Stimulated activated CD4-positive, alpha-beta T cell treated with anti-CD3 and anti-CD28 coated beads, Interleukin-12 subunit alpha, Interleukin-12 subunit beta, amount 100 ng/mL, for 48 hours (primary cell): ENCODE measurements around the gene NIM1K.
A peak's percentile ranks its signal among the peaks of the same experiment; 100 is the strongest.
"Not testable (repeated sequence)": the region's sequence is repeated elsewhere in the genome, so short reads cannot be mapped to it uniquely, and the experiment has no call there.

ENCODE experiments used
- DNase-seq, 3 donors: peaks; one replicate each; pipeline ENCODE4 v3.0.0-alpha.2; 2020; ENCODE audit warnings: low read depth in 2 of 3, low spot score in 1 of 3

The NIM1K gene

GRCh38 chr5:43279548-43280274, 87.7 kb downstream of the NIM1K start:
- no peak for DNase-seq

- peak in 2 of 3 donors; percentile 6 to 22 for DNase-seq
These were observed 90.0 kb downstream of the NIM1K start for GRCh38 chr5:43281840-43282658.

- no peak for DNase-seq
These were observed 94.6 kb downstream of the NIM1K start for GRCh38 chr5:43286623-43287022.

- no peak for DNase-seq
These were observed 95.5 kb downstream of the NIM1K start for GRCh38 chr5:43287493-43287892.

GRCh38 chr5:43288269-43288831, 96.3 kb downstream of the NIM1K start:
- no peak for DNase-seq

- DNase-seq = no peak
These were observed 98.7 kb downstream of the NIM1K start for GRCh38 chr5:43290726-43291125.

- no peak for DNase-seq
These were observed 102.2 kb downstream of the NIM1K start for GRCh38 chr5:43294226-43294625.

- no peak for DNase-seq
These were observed 103.2 kb downstream of the NIM1K start for GRCh38 chr5:43295202-43295601.

GRCh38 chr5:43296835-43297234, 104.8 kb downstream of the NIM1K start:
- DNase-seq = no peak

GRCh38 chr5:43298443-43298842, 106.4 kb downstream of the NIM1K start:
- no peak for DNase-seq

- no peak for DNase-seq
These were observed 108.1 kb downstream of the NIM1K start for GRCh38 chr5:43300112-43300511.

GRCh38 chr5:43301653-43302091, 109.6 kb downstream of the NIM1K start:
- DNase-seq = no peak

- DNase-seq = no peak
These were observed 110.5 kb downstream of the NIM1K start for GRCh38 chr5:43302481-43302880.

GRCh38 chr5:43303242-43303641, 111.2 kb downstream of the NIM1K start:
- no peak for DNase-seq

- DNase-seq = no peak
These were observed 112.5 kb downstream of the NIM1K start for GRCh38 chr5:43304525-43304924.

GRCh38 chr5:43305948-43306565, 114.0 kb downstream of the NIM1K start:
- DNase-seq = no peak

GRCh38 chr5:43306954-43307353, 114.9 kb downstream of the NIM1K start:
- DNase-seq = not testable (repeated sequence)

- no peak for DNase-seq
These were observed 117.1 kb downstream of the NIM1K start for GRCh38 chr5:43309122-43309521.

GRCh38 chr5:43309637-43310036, 117.6 kb downstream of the NIM1K start:
- DNase-seq = no peak

GRCh38 chr5:43312076-43312661, 120.1 kb downstream of the NIM1K start:
- no peak for DNase-seq

- DNase-seq = peak in 1 of 3 donors; percentile 14
These were observed 120.6 kb downstream of the NIM1K start for GRCh38 chr5:43312699-43313034.
